HEK293 (cell line): ENCODE measurements around the gene CDK4.

Experiments
- CTCF ChIA-PET: fragments of 350-600 bp; formaldehyde crosslinking; extraction: SDS; loops from one replicate; lab custom pipeline; 2021; ENCODE audit warnings: antibody characterized with exemption; lab: Yijun Ruan, JAX
- POLR2A ChIA-PET: fragments of 300-600 bp; formaldehyde crosslinking; extraction: SDS; loops from one replicate; lab custom pipeline; 2020; ENCODE audit warnings: antibody characterized with exemption, inconsistent platforms; lab: Yijun Ruan, JAX
- H3K27ac ChIP-seq: fragments of 200-500 bp; sonication (Bioruptor generic); 2 replicates; pipeline ENCODE4 v1.5.1; 2014; ENCODE audit warnings: low read depth, low read length, control low read depth, inconsistent platforms; ENCODE audit errors: extremely low read depth
- H3K36me3 ChIP-seq, 2 experiments: fragments of 200-500 bp in 1 of 2; sonication (Bioruptor generic) in 1 of 2; 1 replicate in 1 of 2; 2 replicates in 1 of 2; pipeline ENCODE4 v1.5.1; 2014 to 2017; ENCODE audit warnings: inconsistent platforms in 2 of 2, low read length in 2 of 2; ENCODE audit not compliant: control insufficient read depth in 2 of 2, insufficient read depth in 1 of 2
- H3K4me1 ChIP-seq: fragments of 200-500 bp; sonication (Bioruptor generic); 2 replicates; pipeline ENCODE4 v1.5.1; 2014; ENCODE audit warnings: mild to moderate bottlenecking, low read length, inconsistent platforms; ENCODE audit not compliant: control insufficient read depth, insufficient read depth
- H3K4me3 ChIP-seq: 2 replicates; pipeline ENCODE4 v1.5.1; 2011; ENCODE audit warnings: low read depth, mild to moderate bottlenecking, control low read depth, low read length, moderate library complexity
- H3K9me3 ChIP-seq: fragments of 200-500 bp; sonication (Bioruptor generic); 2 replicates; pipeline ENCODE4 v1.5.1; 2014; ENCODE audit warnings: low read depth, low read length, inconsistent platforms; ENCODE audit not compliant: control insufficient read depth, insufficient read depth
- GLIS1 ChIP-seq: fragments of 450-650 bp; formaldehyde crosslinking; IDR thresholded peaks from 2 replicates; pipeline ENCODE4 v1.5.1; 2016; ENCODE audit warnings: missing biosample characterization, missing genetic modification characterization
- IKZF3 ChIP-seq: fragments of 450-650 bp; IDR thresholded peaks from 2 replicates; pipeline ENCODE4 v1.5.0; 2018; ENCODE audit warnings: missing biosample characterization, mild to moderate bottlenecking, missing genetic modification characterization, moderate library complexity
- KLF1 ChIP-seq: fragments of 450-650 bp; formaldehyde crosslinking; IDR thresholded peaks from 2 replicates; pipeline ENCODE4 v1.5.1; 2016; ENCODE audit warnings: missing biosample characterization, missing genetic modification characterization
- MYNN ChIP-seq: fragments of 450-650 bp; formaldehyde crosslinking; IDR thresholded peaks from 2 replicates; pipeline ENCODE4 v1.5.1; 2016; ENCODE audit warnings: missing biosample characterization, missing genetic modification characterization, borderline replicate concordance
- REST ChIP-seq: fragments of 450-650 bp; formaldehyde crosslinking; IDR thresholded peaks from 2 replicates; pipeline ENCODE4 v1.5.1; 2016; ENCODE audit warnings: missing biosample characterization, missing genetic modification characterization
- SCRT2 ChIP-seq: fragments of 450-650 bp; formaldehyde crosslinking; IDR thresholded peaks from 2 replicates; pipeline ENCODE4 v1.5.1; 2016; ENCODE audit warnings: missing biosample characterization, missing genetic modification characterization
- SP2 ChIP-seq: fragments of 450-650 bp; formaldehyde crosslinking; IDR thresholded peaks from 2 replicates; pipeline ENCODE4 v1.5.1; 2016; ENCODE audit warnings: missing biosample characterization, missing genetic modification characterization
- SP3 ChIP-seq: fragments of 450-650 bp; formaldehyde crosslinking; IDR thresholded peaks from 2 replicates; pipeline ENCODE4 v1.5.1; 2016; ENCODE audit warnings: missing biosample characterization, missing genetic modification characterization
- ZEB2 ChIP-seq: fragments of 450-650 bp; formaldehyde crosslinking; IDR thresholded peaks from 2 replicates; pipeline ENCODE4 v1.5.1; 2016; ENCODE audit warnings: missing biosample characterization, missing genetic modification characterization
- ZNF10 ChIP-seq: fragments of 450-650 bp; formaldehyde crosslinking; IDR thresholded peaks from 2 replicates; pipeline ENCODE4 v1.5.1; 2017; ENCODE audit warnings: missing biosample characterization, missing genetic modification characterization
- ZNF146 ChIP-seq: fragments of 450-650 bp; formaldehyde crosslinking; IDR thresholded peaks from 2 replicates; pipeline ENCODE4 v1.5.1; 2016; ENCODE audit warnings: missing biosample characterization, missing genetic modification characterization
- ZNF18 ChIP-seq: fragments of 450-650 bp; formaldehyde crosslinking; IDR thresholded peaks from 2 replicates; pipeline ENCODE4 v1.5.1; 2016; ENCODE audit warnings: missing biosample characterization, missing genetic modification characterization
- ZNF324 ChIP-seq: fragments of 450-650 bp; formaldehyde crosslinking; IDR thresholded peaks from 2 replicates; pipeline ENCODE4 v1.5.1; 2016; ENCODE audit warnings: missing biosample characterization, missing genetic modification characterization
- ZNF366 ChIP-seq: fragments of 450-650 bp; formaldehyde crosslinking; conservative IDR thresholded peaks from 2 replicates; pipeline ENCODE4 v1.5.1; 2016; ENCODE audit warnings: missing biosample characterization, missing genetic modification characterization
- ZNF433 ChIP-seq: fragments of 450-650 bp; formaldehyde crosslinking; IDR thresholded peaks from 2 replicates; pipeline ENCODE4 v1.5.1; 2016; ENCODE audit warnings: missing biosample characterization, missing genetic modification characterization, low read depth
- ZNF521 ChIP-seq: fragments of 450-650 bp; formaldehyde crosslinking; IDR thresholded peaks from 2 replicates; pipeline ENCODE4 v1.5.1; 2017; ENCODE audit warnings: missing biosample characterization, mild to moderate bottlenecking, missing genetic modification characterization
- ZNF560 ChIP-seq: fragments of 450-650 bp; formaldehyde crosslinking; IDR thresholded peaks from 2 replicates; pipeline ENCODE4 v1.5.1; 2017; ENCODE audit warnings: missing biosample characterization, missing genetic modification characterization, borderline replicate concordance
- ZNF600 ChIP-seq: fragments of 450-650 bp; formaldehyde crosslinking; IDR thresholded peaks from 2 replicates; pipeline ENCODE4 v1.5.1; 2016; ENCODE audit warnings: missing biosample characterization, missing genetic modification characterization
- ZNF626 ChIP-seq: fragments of 450-650 bp; sonication (Bioruptor Pico); formaldehyde crosslinking; IDR thresholded peaks from 2 replicates; pipeline ENCODE4 v1.5.1; 2018; ENCODE audit warnings: missing biosample characterization, missing genetic modification characterization, inconsistent platforms
- ZNF677 ChIP-seq: fragments of 450-650 bp; IDR thresholded peaks from 2 replicates; pipeline ENCODE4 v1.5.0; 2018; ENCODE audit warnings: missing biosample characterization, mild to moderate bottlenecking, missing genetic modification characterization, moderate library complexity
- ZSCAN30 ChIP-seq: fragments of 450-650 bp; IDR thresholded peaks from 2 replicates; pipeline ENCODE4 v1.5.1; 2018; ENCODE audit warnings: missing biosample characterization, mild to moderate bottlenecking, missing genetic modification characterization, moderate library complexity
- TF ChIP-seq, protein P1 (sequence below): fragments of 450-650 bp; formaldehyde crosslinking; IDR thresholded peaks from 2 replicates; pipeline ENCODE4 v1.5.1; 2016; ENCODE audit warnings: missing biosample characterization, missing genetic modification characterization, borderline replicate concordance
- TF ChIP-seq, protein P2 (sequence below): fragments of 450-650 bp; formaldehyde crosslinking; IDR thresholded peaks from 2 replicates; pipeline ENCODE4 v1.5.1; 2017; ENCODE audit warnings: missing biosample characterization, missing genetic modification characterization
- TF ChIP-seq, protein P3 (sequence below): IDR thresholded peaks from 2 replicates; pipeline ENCODE4 v1.6.1; 2011; ENCODE audit warnings: mild to moderate bottlenecking, low read depth, low read length, borderline replicate concordance

Gene CDK4

DNA sequence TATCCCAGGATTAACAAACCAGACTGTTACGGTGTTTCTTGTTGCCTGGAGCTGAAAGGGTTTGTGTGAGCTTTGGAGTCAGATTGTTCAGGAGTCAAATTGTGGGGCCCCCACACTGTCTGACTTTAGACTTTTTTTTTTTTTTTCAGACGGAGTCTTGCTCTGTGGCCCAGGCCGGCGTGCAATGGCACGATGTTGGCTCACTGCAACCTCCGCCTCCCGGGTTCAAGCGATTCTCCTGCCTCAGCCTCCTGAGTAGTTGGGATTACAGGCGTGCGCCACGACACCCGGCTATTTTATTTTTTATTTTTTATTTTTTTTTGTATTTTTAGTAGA is 31.3 kb upstream of the CDK4 start:
- H3K27ac ChIP-seq = no peak overlapping the region
- POLR2A ChIA-PET = interaction anchor here (1.0 to 1.7 kb wide), 5 partner anchors 11 to 39 kb away, joined by 3 to 14 read pairs (median 5); partner anchors contain the start of genes CDK4, EEF1AKMT3, METTL1 and TSPAN31
- CTCF ChIA-PET = interaction anchor here (0.6 to 2.8 kb wide), 18 partner anchors 9 to 111 kb away, joined by 3 to 19 read pairs (median 4); partner anchors contain the start of genes AVIL, CYP27B1, EEF1AKMT3 and METTL1
- H3K4me3 ChIP-seq = peak overlapping the region; percentile 58
- TF ChIP-seq ZNF324 (no peak), ZEB2 (no peak), GLIS1 (tag by site-specific recombination) (no peak), MYNN (tag by site-specific recombination) (no peak), ZNF626 (tag by site-specific recombination) (no peak), ZNF521 (tag by site-specific recombination) (no peak), ZSCAN30 (tag by site-specific recombination) (no peak), ZNF10 (tag by site-specific recombination) (no peak), SCRT2 (no peak), ZNF18 (tag by site-specific recombination) (no peak), IKZF3 (no peak), ZNF600 (tag by site-specific recombination) (no peak), SP2 (tag by site-specific recombination) (no peak), ZNF677 (tag by site-specific recombination) (no peak)
- TF ChIP-seq, protein P1, sequence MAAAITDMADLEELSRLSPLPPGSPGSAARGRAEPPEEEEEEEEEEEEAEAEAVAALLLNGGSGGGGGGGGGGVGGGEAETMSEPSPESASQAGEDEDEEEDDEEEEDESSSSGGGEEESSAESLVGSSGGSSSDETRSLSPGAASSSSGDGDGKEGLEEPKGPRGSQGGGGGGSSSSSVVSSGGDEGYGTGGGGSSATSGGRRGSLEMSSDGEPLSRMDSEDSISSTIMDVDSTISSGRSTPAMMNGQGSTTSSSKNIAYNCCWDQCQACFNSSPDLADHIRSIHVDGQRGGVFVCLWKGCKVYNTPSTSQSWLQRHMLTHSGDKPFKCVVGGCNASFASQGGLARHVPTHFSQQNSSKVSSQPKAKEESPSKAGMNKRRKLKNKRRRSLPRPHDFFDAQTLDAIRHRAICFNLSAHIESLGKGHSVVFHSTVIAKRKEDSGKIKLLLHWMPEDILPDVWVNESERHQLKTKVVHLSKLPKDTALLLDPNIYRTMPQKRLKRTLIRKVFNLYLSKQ = no peak
- TF ChIP-seq, protein P2, sequence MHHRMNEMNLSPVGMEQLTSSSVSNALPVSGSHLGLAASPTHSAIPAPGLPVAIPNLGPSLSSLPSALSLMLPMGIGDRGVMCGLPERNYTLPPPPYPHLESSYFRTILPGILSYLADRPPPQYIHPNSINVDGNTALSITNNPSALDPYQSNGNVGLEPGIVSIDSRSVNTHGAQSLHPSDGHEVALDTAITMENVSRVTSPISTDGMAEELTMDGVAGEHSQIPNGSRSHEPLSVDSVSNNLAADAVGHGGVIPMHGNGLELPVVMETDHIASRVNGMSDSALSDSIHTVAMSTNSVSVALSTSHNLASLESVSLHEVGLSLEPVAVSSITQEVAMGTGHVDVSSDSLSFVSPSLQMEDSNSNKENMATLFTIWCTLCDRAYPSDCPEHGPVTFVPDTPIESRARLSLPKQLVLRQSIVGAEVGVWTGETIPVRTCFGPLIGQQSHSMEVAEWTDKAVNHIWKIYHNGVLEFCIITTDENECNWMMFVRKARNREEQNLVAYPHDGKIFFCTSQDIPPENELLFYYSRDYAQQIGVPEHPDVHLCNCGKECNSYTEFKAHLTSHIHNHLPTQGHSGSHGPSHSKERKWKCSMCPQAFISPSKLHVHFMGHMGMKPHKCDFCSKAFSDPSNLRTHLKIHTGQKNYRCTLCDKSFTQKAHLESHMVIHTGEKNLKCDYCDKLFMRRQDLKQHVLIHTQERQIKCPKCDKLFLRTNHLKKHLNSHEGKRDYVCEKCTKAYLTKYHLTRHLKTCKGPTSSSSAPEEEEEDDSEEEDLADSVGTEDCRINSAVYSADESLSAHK (tag by site-specific recombination) = no peak
- TF ChIP-seq, protein P3, sequence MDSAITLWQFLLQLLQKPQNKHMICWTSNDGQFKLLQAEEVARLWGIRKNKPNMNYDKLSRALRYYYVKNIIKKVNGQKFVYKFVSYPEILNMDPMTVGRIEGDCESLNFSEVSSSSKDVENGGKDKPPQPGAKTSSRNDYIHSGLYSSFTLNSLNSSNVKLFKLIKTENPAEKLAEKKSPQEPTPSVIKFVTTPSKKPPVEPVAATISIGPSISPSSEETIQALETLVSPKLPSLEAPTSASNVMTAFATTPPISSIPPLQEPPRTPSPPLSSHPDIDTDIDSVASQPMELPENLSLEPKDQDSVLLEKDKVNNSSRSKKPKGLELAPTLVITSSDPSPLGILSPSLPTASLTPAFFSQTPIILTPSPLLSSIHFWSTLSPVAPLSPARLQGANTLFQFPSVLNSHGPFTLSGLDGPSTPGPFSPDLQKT = no peak
- no peaks in the 10 kb centered on the region for H3K9me3 ChIP-seq
- peaks cover 44 to 53% of the 10 kb centered on the region in 2 experiments for H3K36me3 ChIP-seq
- no peaks in the 10 kb centered on the region for H3K4me1 ChIP-seq

GRCh38 chr12:57782608-57783465 is 30.7 kb upstream of the CDK4 start, which contains the start of gene TSFM:
TSFM (plus strand) TSS chr12:57782787; CDS start chr12:57782802, 15 bp downstream.
- Histone ChIP-seq H3K4me1 (no peaks in the 10 kb centered on the region), H3K9me3 (no peaks in the 10 kb centered on the region), H3K4me3 (peak within 1 kb of the TSS; percentile 58), H3K27ac (peak within 1 kb of the TSS; percentile 11; the same call in 1 of the 2 replicates), H3K36me3 (peaks cover 38 to 49% of the 10 kb centered on the region in 2 experiments)
- ChIA-PET CTCF (interaction anchor here (0.6 to 2.8 kb wide), 21 partner anchors 9 to 111 kb away, joined by 3 to 19 read pairs (median 4); partner anchors contain the start of genes AVIL, CTDSP2, CYP27B1 and EEF1AKMT3), POLR2A (interaction anchor here (1.0 to 1.7 kb wide), 5 partner anchors 11 to 38 kb away, joined by 3 to 14 read pairs (median 5); partner anchors contain the start of genes CDK4, EEF1AKMT3, METTL1 and TSPAN31)
- TF ChIP-seq SP3 (tag by site-specific recombination) (peak; percentile 62), GLIS1 (tag by site-specific recombination) (peak; percentile 67), ZNF560 (tag by site-specific recombination) (no peak), REST (tag by site-specific recombination) (peak; percentile 63), ZNF366 (peak; percentile 69), ZNF146 (peak; percentile 4; the same call in 1 of the 2 replicates), KLF1 (tag by site-specific recombination) (no peak), ZNF433 (tag by site-specific recombination) (no peak)
